Activated B cell treated with CpG ODN at 0.5 μM for 24 hours (primary cell): Measurements from ENCODE around the gene TTLL6. TPM values are rescaled to one million over a fixed set of nuclear protein-coding genes. Genes with fewer than 3 reads are reported as not detected.
"Not testable (repeated sequence)": the region's sequence is repeated elsewhere in the genome, so short reads cannot be mapped to it uniquely, and the experiment has no call there.

Experiments used
- ATAC-seq: fragments of 200-7000 bp; cut with Tn5 transposase; one replicate; pipeline ENCODE4 v1.10.0; 2021; ENCODE audit warnings: low read depth, mild to moderate bottlenecking, moderate library complexity
- CTCF ChIA-PET: fragments of 350-600 bp; sonication (Branson Sonifier 250); formaldehyde crosslinking; loops from one replicate; lab custom pipeline; 2021; ENCODE audit warnings: antibody characterized with exemption; lab: Charles Lee
- POLR2A ChIA-PET: fragments of 350-600 bp; sonication (Branson Sonifier 250); formaldehyde crosslinking; loops from one replicate; lab custom pipeline; 2021; ENCODE audit warnings: antibody characterized with exemption; lab: Charles Lee
- DNase-seq: peaks from one replicate; pipeline ENCODE4 v3.0.0; 2022
- H3K27ac Mint-ChIP-seq: one replicate; pipeline ENCODE4 v1.8.0; 2020; ENCODE audit warnings: mixed read lengths
- H3K27me3 Mint-ChIP-seq: one replicate; pipeline ENCODE4 v1.8.0; 2021; ENCODE audit warnings: mixed read lengths
- H3K36me3 Mint-ChIP-seq: one replicate; pipeline ENCODE4 v1.8.0; 2021; ENCODE audit warnings: low read depth, mixed read lengths
- H3K4me1 Mint-ChIP-seq: one replicate; pipeline ENCODE4 v1.8.0; 2021; ENCODE audit warnings: mixed read lengths
- H3K4me3 Mint-ChIP-seq: one replicate; pipeline ENCODE4 v1.8.0; 2020; ENCODE audit warnings: mild to moderate bottlenecking, mixed read lengths
- H3K9me3 Mint-ChIP-seq: one replicate; pipeline ENCODE4 v1.8.0; 2020; ENCODE audit warnings: mixed read lengths
- intact Hi-C: fragments of 100-400 bp; cut with micrococcal nuclease; formaldehyde crosslinking; loops from one replicate; pipeline ENCODE4 v1.15.1; 2024
- total RNA-seq: library from RNA; stranded (reverse); gene quantifications from 2 replicates; pipeline ENCODE4 v1.2.3, GENCODE V29; 2022
- TF ChIP-seq, protein P1 (sequence below): fragments of 200-600 bp; IDR thresholded peaks from one replicate; pipeline ENCODE4 v1.8.0; 2022; ENCODE audit warnings: antibody characterized with exemption, mild to moderate bottlenecking

TTLL6 gene
- total RNA-seq, 1 donor from 2014 or later = not detected

DNA sequence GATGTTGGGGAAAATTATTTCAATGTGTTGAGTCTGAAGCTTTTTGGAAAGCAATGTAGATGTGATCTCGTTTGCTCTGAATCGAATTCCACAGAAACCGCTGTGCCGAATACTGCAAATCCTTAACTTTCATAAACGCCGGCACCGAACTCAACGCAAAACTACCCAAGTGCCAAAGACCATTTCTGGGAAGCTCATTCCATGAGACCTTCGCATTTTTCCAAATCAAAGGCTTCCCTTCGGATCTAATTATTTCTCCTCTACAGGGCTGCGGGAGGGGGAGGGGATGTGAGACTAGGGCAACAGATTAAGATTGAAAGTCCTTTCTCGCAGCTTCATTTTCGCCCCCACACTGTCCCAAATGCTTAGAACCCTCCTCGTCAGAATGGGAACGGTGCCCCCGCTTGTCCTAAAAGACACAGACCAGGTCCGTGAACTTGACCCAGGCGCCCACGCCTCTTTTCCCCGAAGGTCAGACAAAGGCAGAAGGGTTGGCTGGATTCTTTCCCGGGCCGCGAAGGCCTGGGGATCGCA, 98.7 kb downstream of the TTLL6 start:
- CTCF ChIA-PET = no interaction called here
- Mint-ChIP-seq H3K4me3 (peak overlapping the region; percentile 38), H3K27ac (no peak overlapping the region), H3K4me1 (peaks cover 15% of the 10 kb centered on the region), H3K36me3 (peaks cover 1% of the 10 kb centered on the region), H3K9me3 (peaks cover 5% of the 10 kb centered on the region), H3K27me3 (peaks cover 71% of the 10 kb centered on the region)
- TF ChIP-seq, protein P1, sequence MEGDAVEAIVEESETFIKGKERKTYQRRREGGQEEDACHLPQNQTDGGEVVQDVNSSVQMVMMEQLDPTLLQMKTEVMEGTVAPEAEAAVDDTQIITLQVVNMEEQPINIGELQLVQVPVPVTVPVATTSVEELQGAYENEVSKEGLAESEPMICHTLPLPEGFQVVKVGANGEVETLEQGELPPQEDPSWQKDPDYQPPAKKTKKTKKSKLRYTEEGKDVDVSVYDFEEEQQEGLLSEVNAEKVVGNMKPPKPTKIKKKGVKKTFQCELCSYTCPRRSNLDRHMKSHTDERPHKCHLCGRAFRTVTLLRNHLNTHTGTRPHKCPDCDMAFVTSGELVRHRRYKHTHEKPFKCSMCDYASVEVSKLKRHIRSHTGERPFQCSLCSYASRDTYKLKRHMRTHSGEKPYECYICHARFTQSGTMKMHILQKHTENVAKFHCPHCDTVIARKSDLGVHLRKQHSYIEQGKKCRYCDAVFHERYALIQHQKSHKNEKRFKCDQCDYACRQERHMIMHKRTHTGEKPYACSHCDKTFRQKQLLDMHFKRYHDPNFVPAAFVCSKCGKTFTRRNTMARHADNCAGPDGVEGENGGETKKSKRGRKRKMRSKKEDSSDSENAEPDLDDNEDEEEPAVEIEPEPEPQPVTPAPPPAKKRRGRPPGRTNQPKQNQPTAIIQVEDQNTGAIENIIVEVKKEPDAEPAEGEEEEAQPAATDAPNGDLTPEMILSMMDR = no peak
- intact Hi-C loops = loop anchor here (2.0 to 5.0 kb wide), 2 partner anchors 105 to 279 kb away; partner anchors contain the start of gene IGF2BP1
- DNase-seq (peak; percentile 16), ATAC-seq (no peak)
- POLR2A ChIA-PET = no interaction called here

DNA sequence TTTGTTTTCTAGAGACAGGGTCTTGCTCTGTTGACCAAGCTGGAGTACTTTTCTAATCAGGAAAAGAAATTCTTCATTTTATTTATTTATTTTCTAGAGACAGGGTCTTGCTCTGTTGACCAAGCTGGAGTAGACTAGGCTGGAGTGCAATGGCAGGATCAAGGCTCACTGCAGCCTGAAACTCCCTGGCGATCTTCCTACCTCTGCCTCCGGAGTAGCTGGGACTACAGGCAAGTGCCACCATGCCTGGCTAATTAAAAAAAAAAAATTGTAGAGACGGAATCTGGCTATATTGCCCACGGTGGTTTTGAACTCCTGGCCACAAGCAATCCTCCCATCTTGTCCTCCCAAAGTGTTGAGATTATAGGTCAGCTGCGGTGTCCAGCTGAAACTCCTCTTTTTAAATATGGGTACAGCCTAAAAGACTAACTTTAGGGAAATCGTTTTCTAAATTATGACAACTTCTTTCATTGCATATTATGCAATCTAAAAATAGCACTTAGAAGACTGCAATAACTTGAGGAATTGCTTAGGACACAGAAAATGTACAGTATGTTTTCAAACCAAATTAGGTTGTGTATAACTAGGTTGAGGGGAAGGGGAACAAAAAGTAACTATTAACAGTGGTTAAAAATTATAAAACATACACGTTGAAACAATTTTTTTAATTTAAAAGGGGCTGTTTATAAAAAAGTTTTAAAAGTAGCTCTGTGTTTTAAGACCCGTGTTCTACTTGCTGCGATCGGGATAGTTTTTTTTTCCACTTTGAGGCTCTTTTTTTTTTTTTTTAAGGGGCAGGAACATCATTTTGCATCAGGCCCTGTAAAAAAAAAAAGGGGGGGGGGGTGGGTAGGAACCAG, 99.4 kb downstream of the TTLL6 start:
- peaks cover 1% of the 10 kb centered on the region for H3K36me3 Mint-ChIP-seq
- peaks cover 13% of the 10 kb centered on the region for H3K4me1 Mint-ChIP-seq
- H3K27ac Mint-ChIP-seq = no peak overlapping the region
- TF ChIP-seq, protein P1 = no peak
- H3K27me3 Mint-ChIP-seq = peaks cover 70% of the 10 kb centered on the region
- POLR2A ChIA-PET = interaction anchor here (0.6 kb wide), 1 partner anchor 140 kb away, joined by 10 read pairs; no protein-coding TSS in a partner anchor
- DNase-seq = no peak
- H3K9me3 Mint-ChIP-seq = peaks cover 5% of the 10 kb centered on the region
- intact Hi-C loops = loop anchor here (2.0 to 5.0 kb wide), 2 partner anchors 105 to 280 kb away; partner anchors contain the start of gene IGF2BP1
- CTCF ChIA-PET = interaction anchor here (1.1 kb wide), 1 partner anchor 382 kb away, joined by 3 read pairs; no protein-coding TSS in a partner anchor
- H3K4me3 Mint-ChIP-seq = no peak overlapping the region
- no peak for ATAC-seq

DNA sequence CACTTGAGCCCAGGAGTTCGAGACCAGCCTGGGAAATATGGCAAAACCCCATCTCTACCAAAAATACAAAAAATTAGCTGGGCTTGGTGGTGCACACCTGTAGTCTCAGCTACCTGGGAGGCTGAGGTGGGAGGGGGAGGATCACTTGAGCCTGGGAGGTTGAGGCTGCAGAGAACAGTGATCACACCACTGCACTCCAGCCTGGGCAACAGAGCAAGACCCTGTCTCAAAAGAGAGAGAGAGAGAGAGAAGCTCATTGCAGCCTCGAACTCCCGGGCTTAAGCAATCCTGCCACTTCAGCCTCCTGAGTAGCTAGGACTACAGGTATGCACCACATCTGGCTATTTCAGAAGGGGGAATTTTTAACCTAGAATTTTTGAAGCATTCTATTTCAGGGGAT, 100.5 kb downstream of the TTLL6 start:
- DNase-seq, H3K4me3 Mint-ChIP-seq, ATAC-seq, H3K36me3 Mint-ChIP-seq, POLR2A ChIA-PET, H3K9me3 Mint-ChIP-seq, H3K27ac Mint-ChIP-seq: not testable (repeated sequence)
- CTCF ChIA-PET = interaction anchor here (1.1 kb wide), 1 partner anchor 381 kb away, joined by 3 read pairs; no protein-coding TSS in a partner anchor
- Mint-ChIP-seq H3K4me1 (peaks cover 13% of the 10 kb centered on the region), H3K27me3 (peaks cover 66% of the 10 kb centered on the region)
- intact Hi-C loops = loop anchor here (5.0 kb wide), 1 partner anchor 281 kb away; the partner anchor contains the start of gene IGF2BP1

DNA sequence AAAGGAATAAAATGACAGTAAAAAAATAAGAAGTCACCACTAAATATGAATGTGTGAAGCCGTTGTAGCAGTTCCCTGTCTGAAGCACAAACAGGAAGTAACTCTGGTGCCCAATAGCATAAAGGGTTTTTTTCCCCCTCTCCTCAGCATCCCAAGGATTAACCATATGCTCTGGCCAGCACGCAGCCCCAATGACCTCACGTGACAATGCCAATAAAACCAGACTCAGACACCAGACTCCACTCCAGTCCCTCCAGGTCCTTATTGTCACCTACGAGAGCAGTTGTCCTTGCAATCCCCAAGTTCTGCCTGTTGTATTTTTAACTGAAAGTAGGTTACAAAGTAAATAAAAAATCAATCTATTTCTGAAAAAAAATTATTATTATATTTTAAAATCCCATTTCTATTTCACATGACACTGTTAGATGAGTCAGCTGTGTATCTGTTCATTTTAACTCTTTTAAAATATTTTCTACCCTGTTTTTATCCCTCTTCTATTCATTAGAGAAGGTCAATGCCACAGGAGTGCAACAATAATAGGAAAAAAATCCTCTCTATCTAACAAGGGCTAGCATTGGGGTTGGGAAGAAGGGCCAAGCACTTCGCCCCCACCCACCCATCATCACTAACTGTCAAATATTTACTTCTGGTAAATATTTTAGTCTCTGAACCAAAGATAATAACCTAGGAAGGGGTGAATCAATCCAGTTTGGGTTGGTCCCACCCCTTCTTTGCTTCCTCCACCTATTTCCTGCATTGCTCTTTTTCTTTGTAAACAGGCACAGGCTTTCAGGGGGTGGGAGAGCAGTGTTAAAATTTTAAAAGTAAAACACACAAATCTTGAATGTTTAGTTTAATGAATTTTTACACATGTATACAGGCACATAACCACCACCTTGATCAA, 101.3 kb downstream of the TTLL6 start:
- peaks cover 69% of the 10 kb centered on the region for H3K27me3 Mint-ChIP-seq
- CTCF ChIA-PET = no interaction called here
- intact Hi-C loops = loop anchor here (5.0 kb wide), 1 partner anchor 282 kb away; the partner anchor contains the start of gene IGF2BP1
- no peak for ATAC-seq
- POLR2A ChIA-PET = no interaction called here
- peaks cover 13% of the 10 kb centered on the region for H3K4me1 Mint-ChIP-seq
- H3K27ac Mint-ChIP-seq = no peak overlapping the region
- TF ChIP-seq, protein P1 = no peak
- DNase-seq = no peak
- H3K9me3 Mint-ChIP-seq = peaks cover 5% of the 10 kb centered on the region
- peaks cover 1% of the 10 kb centered on the region for H3K36me3 Mint-ChIP-seq
- no peak overlapping the region for H3K4me3 Mint-ChIP-seq

Other genes with a start within 250 kb of the TTLL6 start
- 0.88 and 1.4 TPM in 2 replicates for gene HOXB4, start 238.9 kb downstream of the TTLL6 start, total RNA-seq
- 1.4 and 2.6 TPM in 2 replicates for gene HOXB3, start 227.0 kb downstream of the TTLL6 start, total RNA-seq
- gene HOXB5, start 223.4 kb downstream of the TTLL6 start, total RNA-seq = not detected in 2 replicates
- not detected in 2 replicates for gene HOXB6, start 212.2 kb downstream of the TTLL6 start, total RNA-seq
- gene HOXB7, start 206.2 kb downstream of the TTLL6 start, total RNA-seq = 0.60 and 0.93 TPM in 2 replicates
- not detected in 2 replicates for gene HOXB8, start 201.9 kb downstream of the TTLL6 start, total RNA-seq
- gene HOXB9, start 190.9 kb downstream of the TTLL6 start, total RNA-seq = 0.13 TPM in 1 of 2 replicates, not detected in the other
- not detected in 2 replicates for gene PRAC1, start 94.7 kb downstream of the TTLL6 start, total RNA-seq
- gene PRAC2, start 94.0 kb downstream of the TTLL6 start, total RNA-seq = not detected in 2 replicates
- not detected in 2 replicates for gene HOXB13, start 88.5 kb downstream of the TTLL6 start, total RNA-seq
- 115 TPM in 2 replicates for gene CALCOCO2, start 13.8 kb upstream of the TTLL6 start, total RNA-seq
- gene ATP5MC1, start 75.6 kb upstream of the TTLL6 start, total RNA-seq = 130 and 136 TPM in 2 replicates
- 121 and 154 TPM in 2 replicates for gene UBE2Z, start 91.2 kb upstream of the TTLL6 start, total RNA-seq
- gene SNF8, start 127.6 kb upstream of the TTLL6 start, total RNA-seq = 129 and 130 TPM in 2 replicates
- gene GIP, start 151.4 kb upstream of the TTLL6 start, total RNA-seq = not detected in 2 replicates
- gene IGF2BP1, start 180.2 kb upstream of the TTLL6 start, total RNA-seq = 0.10 and 0.40 TPM in 2 replicates